ENCODE measurements around the gene CHTF8.

CHTF8 gene

DNA sequence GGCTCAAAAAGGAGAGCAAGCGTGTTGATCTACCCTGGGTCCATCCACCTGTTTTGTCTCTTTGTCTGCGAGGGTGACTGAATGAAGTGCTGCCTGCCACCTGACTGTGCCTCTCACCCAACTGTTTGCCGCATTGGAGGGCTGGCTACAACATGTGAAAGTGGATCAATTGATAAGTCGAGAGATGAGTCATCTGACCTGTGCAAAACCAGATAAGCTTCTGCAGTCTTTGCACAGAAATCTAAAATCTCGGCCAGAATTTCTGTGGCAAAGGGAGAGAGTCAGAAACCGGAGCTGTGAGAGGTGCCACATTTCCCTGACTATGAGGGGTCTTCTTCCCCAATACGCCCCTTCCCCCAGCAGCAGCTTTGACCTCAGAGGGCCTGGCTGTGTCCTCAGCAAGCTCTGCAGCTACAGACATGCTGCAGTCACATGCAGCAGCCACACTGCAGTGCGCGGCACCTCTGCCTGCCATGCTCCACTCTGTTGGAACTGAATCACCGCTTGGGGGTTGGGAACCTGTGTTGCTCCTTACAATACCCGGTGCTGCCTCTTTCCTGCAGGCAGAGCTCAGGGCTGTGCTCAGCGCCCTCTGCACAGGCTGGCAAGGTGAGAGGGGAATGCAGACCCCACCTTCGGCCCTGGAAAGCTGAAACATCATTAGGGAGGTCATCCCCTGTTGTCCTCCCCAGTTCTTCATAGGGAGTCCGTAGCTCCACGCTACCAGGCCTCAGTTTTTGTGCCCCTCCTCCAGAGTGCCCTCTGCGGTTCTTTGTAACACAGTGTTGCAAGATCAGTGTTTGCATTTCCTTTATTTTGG lies 43.1 kb downstream of the CHTF8 start:
- FAIRE-seq, result no peak
- TF ChIP-seq, protein P1, sequence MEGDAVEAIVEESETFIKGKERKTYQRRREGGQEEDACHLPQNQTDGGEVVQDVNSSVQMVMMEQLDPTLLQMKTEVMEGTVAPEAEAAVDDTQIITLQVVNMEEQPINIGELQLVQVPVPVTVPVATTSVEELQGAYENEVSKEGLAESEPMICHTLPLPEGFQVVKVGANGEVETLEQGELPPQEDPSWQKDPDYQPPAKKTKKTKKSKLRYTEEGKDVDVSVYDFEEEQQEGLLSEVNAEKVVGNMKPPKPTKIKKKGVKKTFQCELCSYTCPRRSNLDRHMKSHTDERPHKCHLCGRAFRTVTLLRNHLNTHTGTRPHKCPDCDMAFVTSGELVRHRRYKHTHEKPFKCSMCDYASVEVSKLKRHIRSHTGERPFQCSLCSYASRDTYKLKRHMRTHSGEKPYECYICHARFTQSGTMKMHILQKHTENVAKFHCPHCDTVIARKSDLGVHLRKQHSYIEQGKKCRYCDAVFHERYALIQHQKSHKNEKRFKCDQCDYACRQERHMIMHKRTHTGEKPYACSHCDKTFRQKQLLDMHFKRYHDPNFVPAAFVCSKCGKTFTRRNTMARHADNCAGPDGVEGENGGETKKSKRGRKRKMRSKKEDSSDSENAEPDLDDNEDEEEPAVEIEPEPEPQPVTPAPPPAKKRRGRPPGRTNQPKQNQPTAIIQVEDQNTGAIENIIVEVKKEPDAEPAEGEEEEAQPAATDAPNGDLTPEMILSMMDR (IDR thresholded peaks at IDR 0.05; ENCODE audit: insufficient read depth, missing control alignments), result no peak
- no peak for DNase-seq (ENCODE audit: insufficient read length, low spot score)

- no peak for FAIRE-seq
- TF ChIP-seq, protein P1 (IDR thresholded peaks at IDR 0.05; ENCODE audit: insufficient read depth, missing control alignments), result no peak
- DNase-seq (ENCODE audit: insufficient read length, low spot score), result no peak
Measured at GRCh38 chr16:69088684-69089083, 43.7 kb downstream of the CHTF8 start.

DNA sequence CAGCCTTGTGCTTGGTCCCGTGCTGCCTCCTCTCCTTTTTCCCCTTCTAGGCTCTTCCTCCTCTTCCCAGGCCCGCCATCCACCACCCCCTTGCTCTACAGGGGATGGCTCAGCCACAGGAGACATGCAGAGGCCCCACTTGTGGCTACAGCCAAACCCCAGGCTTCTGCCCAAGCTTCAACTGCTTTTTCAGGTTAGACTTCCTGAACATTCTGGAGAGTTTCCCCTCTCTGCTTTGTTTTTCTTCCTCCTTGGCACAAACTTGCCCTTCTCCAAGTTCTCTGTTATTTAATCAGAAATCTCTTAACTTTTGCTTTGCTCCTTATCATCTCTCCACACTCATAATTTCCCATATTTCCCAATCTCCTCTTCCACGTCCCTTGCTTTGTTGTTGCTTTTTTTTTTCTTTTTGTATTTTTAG lies 45.2 kb downstream of the CHTF8 start:
- TF ChIP-seq, protein P1 (IDR thresholded peaks at IDR 0.05; ENCODE audit: insufficient read depth, missing control alignments), result no peak
- FAIRE-seq, result no peak

GRCh38 chr16:69085032-69085695 lies 47.2 kb downstream of the CHTF8 start:
- no peak for FAIRE-seq
- no peak for DNase-seq (ENCODE audit: insufficient read length, low spot score)
- TF ChIP-seq, protein P1 (IDR thresholded peaks at IDR 0.05; ENCODE audit: insufficient read depth, missing control alignments), result no peak

More for the DNA sequence above, 45.2 kb downstream of the CHTF8 start:
- DNase-seq (ENCODE audit: insufficient read length, low spot score), result no peak

DNA sequence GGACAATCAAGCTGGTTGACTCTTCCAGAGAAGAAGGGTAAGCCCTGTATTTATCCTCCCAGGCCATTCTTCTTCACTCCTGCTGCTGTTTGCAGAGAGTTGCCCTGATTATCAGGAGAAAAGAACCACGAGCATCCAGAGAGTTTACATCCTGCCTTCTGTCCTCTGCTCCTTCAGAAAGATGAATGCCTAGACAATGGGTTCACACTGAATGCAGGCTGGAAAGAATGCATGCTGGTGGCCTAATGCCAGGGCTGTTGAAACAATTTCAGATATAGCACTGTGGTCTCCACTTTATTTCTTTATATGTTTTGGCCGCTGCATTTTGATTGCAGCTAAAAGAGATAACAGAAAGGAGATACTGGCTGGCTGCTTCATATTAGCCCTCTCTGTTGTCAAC lies 48.1 kb downstream of the CHTF8 start:
- DNase-seq (ENCODE audit: insufficient read length, low spot score), result no peak
- TF ChIP-seq, protein P1 (IDR thresholded peaks at IDR 0.05; ENCODE audit: insufficient read depth, missing control alignments), result no peak
- no peak for FAIRE-seq

- FAIRE-seq (no peak), DNase-seq (ENCODE audit: insufficient read length, low spot score) (no peak)
- TF ChIP-seq, protein P1 (IDR thresholded peaks at IDR 0.05; ENCODE audit: insufficient read depth, missing control alignments), result no peak
Measured at GRCh38 chr16:69083306-69083941, 49.0 kb downstream of the CHTF8 start.

All from D721Med (cell line).